Prostate gland (tissue), 2 donors: ENCODE results near the gene MTA3.

Experiments used
- CTCF ChIP-seq, 4 experiments: fragments of 200-600 bp in 2 of 4; fragments of 450-650 bp in 2 of 4; sonication (generic) in 2 of 4; IDR thresholded peaks; 1 replicate in 3 of 4; 2 replicates in 1 of 4; pipeline ENCODE4 v1.5.1; 2016 to 2019; ENCODE audit warnings: antibody characterized with exemption in 4 of 4, mild to moderate bottlenecking in 2 of 4, moderate library complexity in 2 of 4
- POLR2A ChIP-seq: fragments of 450-650 bp; IDR thresholded peaks from one replicate; pipeline ENCODE4 v1.6.1; 2016; ENCODE audit warnings: antibody characterized with exemption, mild to moderate bottlenecking
- POLR2AphosphoS5 ChIP-seq: sonication (generic); formaldehyde crosslinking; IDR thresholded peaks from one replicate; pipeline ENCODE4 v1.6.1; 2017; ENCODE audit warnings: antibody characterized with exemption

GRCh38 chr2:42523341-42523740 is 45.1 kb upstream of the MTA3 start:
- no peak for TF ChIP-seq POLR2A
- TF ChIP-seq CTCF (IDR thresholded peaks at IDR 0.05) = no peak
- no peak for TF ChIP-seq POLR2AphosphoS5
